H7 (cell line): ENCODE data around the gene CGB7. TPM values are rescaled to one million over a fixed set of nuclear protein-coding genes. Genes with fewer than 3 reads are reported as not detected.
A peak's percentile ranks its signal among the peaks of the same experiment; 100 is the strongest.
"Not testable (repeated sequence)": the region's sequence is repeated elsewhere in the genome, so short reads cannot be mapped to it uniquely, and the experiment has no call there.

Experiments used
- DNase-seq: peaks from one replicate; pipeline ENCODE4 v3.0.0; 2012
- H3K27me3 ChIP-seq: 2 replicates; pipeline ENCODE4 v1.6.0; 2011; ENCODE audit warnings: mild to moderate bottlenecking, low read length; ENCODE audit not compliant: control insufficient read depth, insufficient read depth
- H3K36me3 ChIP-seq: replicated peaks from 2 replicates; pipeline ENCODE4 v1.5.1; 2011; ENCODE audit warnings: low read length; ENCODE audit not compliant: control insufficient read depth, insufficient read depth
- H3K4me3 ChIP-seq: 2 replicates; pipeline ENCODE4 v1.5.1; 2011; ENCODE audit warnings: low read depth, mild to moderate bottlenecking, control low read depth, low read length, moderate library complexity; ENCODE audit not compliant: insufficient read depth
- total RNA-seq: library from RNA; depleted of rRNA; stranded (reverse); fragments of >200 nt; shearing (Covaris generic); gene quantifications from 2 replicates; pipeline ENCODE4 v1.2.3, GENCODE V29; 2014

Gene CGB7
- total RNA-seq, 1 experiment from 2014 or later = not detected

DNA sequence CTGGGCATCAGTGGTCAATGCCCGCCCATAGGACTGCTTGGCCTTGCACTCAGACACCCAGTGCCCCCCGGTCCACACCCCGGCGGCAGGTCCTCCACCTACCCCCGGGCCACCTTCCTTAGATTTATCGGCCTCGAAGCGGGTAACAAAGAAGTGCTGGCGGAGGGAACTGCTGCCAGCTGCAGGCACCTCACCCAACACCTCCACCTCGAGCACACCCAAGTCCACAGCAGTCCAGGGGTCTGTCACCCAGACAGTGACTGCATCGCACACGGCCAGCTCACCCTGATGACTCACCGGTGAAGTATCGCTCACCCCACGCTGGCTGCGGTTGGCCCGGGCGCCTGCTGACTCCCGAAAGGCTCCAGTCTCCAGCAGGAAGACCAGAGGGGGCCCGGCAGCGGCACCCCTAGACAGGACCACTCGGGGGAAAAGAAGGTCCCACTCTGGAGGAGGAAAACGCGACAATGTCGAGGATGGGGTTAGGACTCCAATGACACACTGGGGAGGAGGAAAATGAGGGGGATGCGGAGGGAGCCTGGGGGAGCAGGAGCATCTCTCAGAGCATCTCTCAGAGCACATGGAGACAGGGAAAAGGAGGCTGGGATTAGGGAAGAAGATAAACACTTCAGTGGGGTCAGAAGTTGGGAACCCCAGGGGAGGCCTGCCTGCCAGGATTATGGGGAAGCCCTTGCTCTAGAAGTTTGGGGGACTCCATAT lies 18.8 kb downstream of the CGB7 start:
- not testable (repeated sequence) for H3K27me3 ChIP-seq, H3K36me3 ChIP-seq, DNase-seq, H3K4me3 ChIP-seq

DNA sequence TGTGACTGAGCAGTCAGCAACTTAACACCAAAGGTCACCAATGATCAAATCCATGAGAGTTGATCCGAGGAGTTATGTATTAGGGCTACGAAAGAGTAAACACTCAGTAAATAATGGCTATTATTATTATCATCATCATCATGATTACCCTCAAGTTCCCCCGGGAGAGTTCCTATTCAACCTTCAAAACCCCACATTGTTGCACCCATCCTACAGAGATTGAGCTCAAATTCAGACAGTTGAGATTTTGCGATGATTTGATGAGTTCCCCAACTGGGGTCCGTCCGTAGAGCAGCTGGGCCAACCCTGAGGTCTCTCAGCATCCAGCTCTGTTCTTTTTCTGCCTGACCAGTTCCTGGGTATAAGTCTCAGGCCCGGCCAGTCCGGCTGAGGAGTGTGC lies 19.4 kb downstream of the CGB7 start:
- H3K27me3 ChIP-seq, H3K36me3 ChIP-seq, DNase-seq, H3K4me3 ChIP-seq: not testable (repeated sequence)

DNA sequence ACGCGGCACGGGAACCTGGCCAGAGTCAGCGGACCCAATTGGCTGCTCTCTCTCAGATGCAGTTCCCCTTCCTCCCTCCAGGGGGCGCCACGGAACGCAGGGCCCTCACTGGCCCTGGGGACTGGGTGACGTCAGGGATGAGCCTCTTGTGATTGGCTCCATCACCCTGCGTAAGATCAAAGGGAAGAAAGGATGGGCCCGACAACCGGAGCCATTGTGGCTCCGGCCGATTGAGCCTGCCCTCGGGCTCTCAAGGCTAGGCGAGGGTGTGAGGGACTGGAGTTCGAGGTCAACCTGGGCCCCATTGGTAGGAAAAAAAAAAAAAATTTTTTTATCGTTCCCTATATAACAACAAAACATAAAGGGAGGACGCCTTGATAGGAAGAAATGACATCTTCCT lies 20.7 kb downstream of the CGB7 start, which contains the start of gene CGB1:
Gene CGB1, minus strand, starts transcription at position 81 of the 400 bp plus-strand sequence. CDS start 184 bp downstream, outside the sequence.
- not testable (repeated sequence) for H3K36me3 ChIP-seq, H3K4me3 ChIP-seq, H3K27me3 ChIP-seq
- peak; percentile 92 for DNase-seq

DNA sequence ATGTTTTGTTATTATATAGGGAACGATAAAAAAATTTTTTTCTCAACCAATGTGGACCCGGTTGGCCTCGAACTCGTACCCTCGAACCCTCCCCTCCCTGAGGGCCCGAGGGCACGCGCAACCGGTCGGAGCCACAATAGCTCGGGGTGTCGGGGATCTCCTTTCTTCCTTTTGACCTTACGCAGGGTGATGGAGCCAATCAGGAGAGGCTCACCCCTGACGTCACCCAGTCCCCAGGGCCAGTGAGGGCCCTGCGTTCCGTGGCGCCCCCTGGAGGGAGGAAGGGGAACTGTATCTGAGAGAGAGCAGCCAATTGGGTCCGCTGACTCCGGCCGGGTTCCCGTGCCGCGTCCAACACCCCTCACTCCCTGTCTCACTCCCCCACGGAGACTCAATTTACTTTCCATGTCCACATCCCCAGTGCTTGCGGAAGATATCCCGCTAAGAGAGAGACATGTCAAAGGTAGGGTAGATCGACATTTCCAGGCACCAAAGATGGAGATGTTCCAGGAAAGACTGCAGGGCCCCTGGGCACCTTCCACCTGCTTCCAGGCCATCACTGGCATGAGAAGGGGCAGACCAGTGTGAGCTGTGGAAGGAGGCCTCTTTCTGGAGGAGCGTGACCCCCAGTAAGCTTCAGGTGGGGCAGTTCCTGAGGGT lies 25.8 kb downstream of the CGB7 start, which contains the start of gene CGB2:
Gene CGB2, plus strand, starts transcription at position 249 of the 660 bp plus-strand sequence. Its CDS starts 206 bp downstream, at position 455.
- not testable (repeated sequence) for H3K4me3 ChIP-seq

DNA sequence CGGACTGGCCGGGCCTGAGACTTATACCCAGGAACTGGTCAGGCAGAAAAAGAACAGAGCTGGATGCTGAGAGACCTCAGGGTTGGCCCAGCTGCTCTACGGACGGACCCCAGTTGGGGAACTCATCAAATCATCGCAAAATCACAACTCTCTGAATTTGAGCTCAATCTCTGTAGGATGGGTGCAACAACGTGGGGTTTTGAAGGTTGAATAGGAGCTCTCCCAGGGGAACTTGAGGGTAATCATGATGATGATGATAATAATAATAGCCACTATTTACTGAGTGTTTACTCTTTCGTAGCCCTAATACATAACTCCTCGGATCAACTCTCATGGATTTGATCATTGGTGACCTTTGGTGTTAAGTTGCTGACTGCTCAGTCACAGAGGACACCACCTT lies 27.2 kb downstream of the CGB7 start:
- not testable (repeated sequence) for H3K4me3 ChIP-seq, H3K36me3 ChIP-seq, H3K27me3 ChIP-seq, DNase-seq

More for the DNA sequence above, 25.8 kb downstream of the CGB7 start, which contains the start of gene CGB2:
- DNase-seq = peak; percentile 96
- H3K27me3 ChIP-seq, H3K36me3 ChIP-seq: not testable (repeated sequence)

DNA sequence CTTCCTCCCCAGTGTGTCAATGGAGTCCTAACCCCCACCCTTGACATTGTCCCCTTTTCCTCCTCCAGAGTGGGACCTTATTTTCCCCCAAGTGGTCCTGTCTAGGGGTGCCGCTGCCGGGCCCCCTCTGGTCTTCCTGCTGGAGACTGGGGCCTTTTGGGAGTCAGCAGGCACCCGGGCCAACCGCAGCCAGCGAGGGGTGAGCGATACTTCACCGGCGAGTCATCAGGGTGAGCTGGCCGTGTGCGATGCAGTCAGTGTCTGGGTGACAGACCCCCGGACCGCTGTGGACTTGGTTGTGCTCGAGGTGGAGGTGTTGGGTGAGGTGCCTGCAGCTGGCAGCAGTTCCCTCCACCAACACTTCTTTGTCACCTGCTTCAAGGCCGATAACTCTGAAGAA lies 27.8 kb downstream of the CGB7 start:
- H3K27me3 ChIP-seq, DNase-seq, H3K4me3 ChIP-seq, H3K36me3 ChIP-seq: not testable (repeated sequence)

DNA sequence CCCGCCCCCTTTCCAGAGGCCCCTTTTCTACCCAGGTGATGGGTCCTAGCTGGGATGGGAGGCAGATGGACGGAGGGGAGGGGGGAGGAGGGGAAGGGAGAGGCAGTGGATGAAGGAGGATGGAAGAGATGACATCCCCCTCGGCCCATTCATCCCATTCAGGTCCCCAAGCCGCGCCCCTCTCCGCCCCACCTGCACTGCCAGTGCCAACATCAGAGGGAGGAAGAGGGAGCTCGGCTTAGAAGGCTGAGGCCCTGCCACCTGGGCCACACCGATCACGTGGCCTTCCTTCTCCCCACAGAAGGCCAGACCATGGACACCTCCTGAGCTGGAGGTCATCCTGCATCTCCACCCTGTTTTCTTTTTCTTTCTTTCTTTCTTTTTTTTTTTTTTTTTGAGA lies 28.9 kb downstream of the CGB7 start:
- H3K4me3 ChIP-seq, DNase-seq, H3K27me3 ChIP-seq, H3K36me3 ChIP-seq: not testable (repeated sequence)

DNA sequence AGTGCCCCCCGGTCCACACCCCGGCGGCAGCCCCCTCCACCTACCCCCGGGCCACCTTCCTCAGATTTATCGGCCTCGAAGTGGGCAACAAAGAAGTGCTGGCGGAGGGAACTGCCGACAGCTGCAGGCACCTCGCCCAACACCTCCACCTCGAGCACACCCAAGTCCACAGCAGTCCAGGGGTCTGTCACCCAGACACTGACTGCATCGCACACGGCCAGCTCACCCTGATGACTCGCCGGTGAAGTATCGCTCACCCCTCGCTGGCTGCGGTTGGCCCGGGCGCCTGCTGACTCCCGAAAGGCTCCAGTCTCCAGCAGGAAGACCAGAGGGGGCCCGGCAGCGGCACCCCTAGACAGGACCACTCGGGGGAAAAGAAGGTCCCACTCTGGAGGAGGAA lies 31.9 kb downstream of the CGB7 start:
- not testable (repeated sequence) for H3K36me3 ChIP-seq, DNase-seq, H3K27me3 ChIP-seq, H3K4me3 ChIP-seq

DNA sequence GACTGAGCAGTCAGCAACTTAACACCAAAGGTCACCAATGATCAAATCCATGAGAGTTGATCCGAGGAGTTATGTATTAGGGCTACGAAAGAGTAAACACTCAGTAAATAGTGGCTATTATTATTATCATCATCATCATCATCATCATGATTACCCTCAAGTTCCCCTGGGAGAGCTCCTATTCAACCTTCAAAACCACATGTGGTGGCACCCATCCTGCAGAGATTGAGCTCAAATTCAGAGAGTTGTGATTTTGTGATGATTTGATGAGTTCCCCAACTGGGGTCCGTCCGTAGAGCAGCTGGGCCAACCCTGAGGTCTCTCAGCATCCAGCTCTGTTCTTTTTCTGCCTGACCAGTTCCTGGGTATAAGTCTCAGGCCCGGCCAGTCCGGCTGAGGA lies 32.5 kb downstream of the CGB7 start:
- not testable (repeated sequence) for DNase-seq, H3K36me3 ChIP-seq, H3K4me3 ChIP-seq
- H3K27me3 ChIP-seq = peaks cover 11% of the 10 kb centered on the region

DNA sequence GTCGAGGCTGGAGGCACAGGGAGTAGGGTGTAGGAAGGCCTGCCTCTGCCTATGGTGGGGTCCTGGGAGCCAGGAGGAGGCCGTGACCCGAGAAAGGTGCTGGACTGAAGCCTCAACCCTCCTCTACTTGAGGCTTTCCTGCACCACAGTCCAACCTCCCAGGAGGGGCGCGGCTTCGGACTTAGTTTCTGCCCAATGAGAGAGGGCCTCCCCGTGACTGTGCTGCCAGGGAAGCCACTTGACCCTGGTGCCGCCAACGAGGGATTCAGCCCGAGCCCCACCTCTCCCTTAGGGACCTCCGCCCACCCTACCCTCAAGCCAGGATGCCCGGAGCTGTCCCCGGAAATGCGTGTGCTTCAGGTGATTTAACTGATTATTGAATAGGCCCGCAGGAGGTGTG lies 33.3 kb downstream of the CGB7 start, which contains the start of gene CGB3:
Gene CGB3, minus strand, starts transcription at position 101 of the 400 bp plus-strand sequence. CDS start 362 bp downstream, outside the sequence.
- not testable (repeated sequence) for DNase-seq, H3K4me3 ChIP-seq, H3K36me3 ChIP-seq
- H3K27me3 ChIP-seq = peaks cover 12% of the 10 kb centered on the region

DNA sequence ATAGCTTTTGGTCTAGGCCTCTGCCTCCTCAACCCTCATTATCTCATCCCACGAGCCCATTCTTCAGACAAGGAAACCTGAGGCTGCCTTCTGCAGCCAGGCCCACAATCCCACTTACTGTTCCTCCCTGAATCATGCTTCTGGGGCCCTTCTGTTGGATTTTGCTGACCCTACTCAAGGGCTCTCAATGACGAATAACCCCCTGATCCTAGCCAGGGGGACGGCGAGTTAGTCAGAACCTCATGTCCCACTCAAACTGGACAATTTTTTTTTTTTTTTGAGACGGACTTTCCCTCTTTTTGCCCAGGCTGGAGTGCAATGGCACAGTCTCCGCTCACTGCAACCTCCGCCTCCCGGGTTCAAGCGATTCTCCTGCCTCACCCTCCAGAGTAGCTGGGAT lies 35.4 kb downstream of the CGB7 start:
- H3K36me3 ChIP-seq = no peaks in the 10 kb centered on the region
- peaks cover 30% of the 10 kb centered on the region for H3K27me3 ChIP-seq
- H3K4me3 ChIP-seq = no peak overlapping the region
- DNase-seq = no peak

DNA sequence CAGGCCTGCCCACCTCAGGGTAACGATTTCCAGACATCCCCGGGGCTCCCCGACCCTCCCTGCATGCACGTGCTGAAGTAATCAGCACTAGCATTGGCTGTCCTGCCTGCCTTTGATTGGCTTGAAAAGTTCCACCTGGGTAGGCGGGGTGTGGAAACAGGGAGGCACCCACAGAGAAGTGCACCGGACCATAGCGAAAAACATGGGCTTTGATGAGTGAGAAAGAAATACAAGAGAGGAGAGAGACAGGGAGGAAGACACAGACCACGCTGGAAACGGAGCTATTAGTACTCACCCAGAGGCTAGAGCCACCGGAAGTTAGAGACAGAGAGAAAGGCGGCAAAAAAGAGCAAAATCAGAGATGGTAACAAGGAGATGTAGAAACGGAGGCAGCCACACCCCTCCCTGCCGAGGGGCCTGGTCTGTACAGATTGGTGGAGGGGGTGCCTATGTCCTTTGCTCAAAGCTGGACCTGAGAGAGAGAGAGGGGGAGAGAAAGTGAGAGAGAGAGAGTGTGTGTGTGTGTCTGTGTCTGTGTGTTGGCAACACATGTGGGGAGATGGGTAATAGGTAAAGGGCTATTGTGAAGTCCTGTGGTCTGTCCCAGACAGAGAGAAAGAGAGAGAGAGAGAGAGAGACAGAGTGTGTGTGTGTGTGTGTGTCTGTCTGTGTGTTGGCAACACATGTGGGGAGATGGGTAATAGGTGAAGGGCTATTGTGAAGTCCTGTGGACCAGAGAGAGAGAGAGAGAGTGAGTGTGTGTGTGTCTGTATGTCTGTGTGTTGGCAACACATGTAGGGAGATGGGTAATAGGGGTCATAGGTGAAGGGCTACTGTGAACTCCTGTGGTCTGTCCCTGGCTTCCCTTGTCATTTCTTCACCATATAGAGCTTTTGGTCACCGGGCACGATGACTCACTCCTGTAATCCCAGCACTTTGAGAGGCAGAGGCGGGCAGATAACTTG lies 36.3 kb downstream of the CGB7 start:
- H3K36me3 ChIP-seq = peaks cover under 1% of the 10 kb centered on the region; the same call in 1 of the 2 replicates
- H3K27me3 ChIP-seq = peaks cover 30% of the 10 kb centered on the region
- DNase-seq = peak; percentile 74
- H3K4me3 ChIP-seq = no peak overlapping the region

DNA sequence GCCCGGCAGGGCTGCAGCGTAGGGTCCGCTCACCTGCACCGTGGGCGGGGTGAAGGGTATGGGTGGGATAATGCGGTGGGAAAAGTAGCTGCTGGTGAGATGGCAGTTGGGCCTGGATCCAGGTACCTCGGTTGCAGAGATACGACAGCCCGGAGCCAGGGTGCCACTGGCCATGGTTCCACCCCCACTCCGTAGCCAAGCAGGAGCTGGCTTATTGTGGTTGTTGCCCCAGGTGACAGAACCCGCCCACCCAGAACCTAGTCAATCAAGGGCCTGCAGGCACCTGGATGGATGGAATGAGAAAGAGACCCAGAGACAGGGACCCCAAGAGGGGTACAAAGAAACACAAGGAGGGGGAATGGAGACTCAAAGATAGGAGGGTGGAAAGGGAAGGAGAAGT lies 37.2 kb downstream of the CGB7 start:
- Histone ChIP-seq H3K4me3 (no peak overlapping the region), H3K27me3 (peaks cover 30% of the 10 kb centered on the region), H3K36me3 (peaks cover 4% of the 10 kb centered on the region)
- peak; percentile 81 for DNase-seq

DNA sequence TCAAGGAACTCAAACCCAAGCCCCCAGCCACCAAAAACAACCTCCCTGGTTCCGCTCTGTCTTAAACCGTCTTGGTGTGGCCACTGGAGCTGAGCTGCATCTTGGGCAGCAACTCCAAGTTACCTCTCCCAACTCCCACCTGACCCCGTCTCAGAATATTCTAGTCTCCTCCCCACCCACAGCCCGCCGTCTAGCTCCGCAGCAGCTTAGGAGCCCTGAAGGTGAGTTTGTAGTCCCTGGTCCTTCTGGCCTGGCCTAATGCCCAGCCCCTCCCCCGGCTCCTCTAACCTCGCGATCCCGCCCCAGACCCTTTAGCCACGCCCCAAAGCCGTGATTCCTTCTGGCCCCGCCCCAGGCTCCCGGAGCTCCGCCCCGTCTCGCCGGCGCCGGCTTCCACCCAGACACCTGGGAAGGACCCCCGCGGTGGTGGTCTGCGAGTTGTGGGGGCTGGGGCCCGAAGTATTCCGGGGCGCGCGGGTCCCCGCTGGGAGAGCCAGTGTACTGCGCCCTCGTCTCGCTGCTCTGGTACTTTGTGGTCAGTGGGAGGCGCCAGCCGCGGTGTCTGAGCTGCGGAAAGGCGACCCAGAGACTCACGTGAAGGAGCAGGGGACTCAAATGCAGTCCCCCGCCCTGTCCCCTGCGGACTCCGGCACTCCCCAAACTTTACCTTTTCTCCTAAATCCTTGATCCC lies 38.2 kb downstream of the CGB7 start:
- H3K4me3 ChIP-seq = peak overlapping the region; percentile 57
- H3K36me3 ChIP-seq = peaks cover 8% of the 10 kb centered on the region
- H3K27me3 ChIP-seq = peaks cover 30% of the 10 kb centered on the region
- DNase-seq = peak; percentile 97
